Osteoblast (primary cell): ENCODE measurements around the gene REV1. TPM values are rescaled to one million over a fixed set of nuclear protein-coding genes. Genes with fewer than 3 reads are reported as not detected.
"Not testable (repeated sequence)": the region's sequence is repeated elsewhere in the genome, so short reads cannot be mapped to it uniquely, and the experiment has no call there.

ENCODE experiments used
- DNase-seq: peaks from one replicate; pipeline ENCODE4 v3.0.0; 2011; ENCODE audit warnings: low spot score, mixed read lengths; ENCODE audit not compliant: insufficient read length; ENCODE audit errors: missing footprints
- H2AFZ ChIP-seq: 2 replicates; pipeline ENCODE4 v1.6.0; 2011; ENCODE audit warnings: mild to moderate bottlenecking, low read length
- H3K27ac ChIP-seq: 2 replicates; pipeline ENCODE4 v1.5.1; 2011; ENCODE audit warnings: mild to moderate bottlenecking, low read depth, low read length, moderate library complexity
- H3K27me3 ChIP-seq: 2 replicates; pipeline ENCODE4 v1.6.0; 2012; ENCODE audit warnings: mild to moderate bottlenecking, control low read depth, inconsistent platforms, low read length, moderate library complexity; ENCODE audit not compliant: insufficient read depth
- H3K36me3 ChIP-seq: 2 replicates; pipeline ENCODE4 v1.5.1; 2011; ENCODE audit warnings: mild to moderate bottlenecking, low read length, control low read depth, moderate library complexity; ENCODE audit not compliant: insufficient read depth
- H3K4me1 ChIP-seq: 2 replicates; pipeline ENCODE4 v1.5.1; 2011; ENCODE audit warnings: mild to moderate bottlenecking, low read length, control low read depth, moderate library complexity; ENCODE audit not compliant: insufficient read depth
- H3K4me2 ChIP-seq: 2 replicates; pipeline ENCODE4 v1.6.0; 2011; ENCODE audit warnings: mild to moderate bottlenecking, low read length; ENCODE audit not compliant: insufficient read depth
- H3K4me3 ChIP-seq: fragments of 200-600 bp; sonication (generic); 3 replicates; pipeline ENCODE4 v1.5.1; 2012; ENCODE audit warnings: mild to moderate bottlenecking, low read length, inconsistent platforms; ENCODE audit not compliant: insufficient read depth
- H3K79me2 ChIP-seq: 2 replicates; pipeline ENCODE4 v1.6.0; 2012; ENCODE audit warnings: mild to moderate bottlenecking, low read length, control low read depth, inconsistent platforms; ENCODE audit not compliant: insufficient read depth
- H3K9me3 ChIP-seq: 2 replicates; pipeline ENCODE4 v1.5.1; 2011; ENCODE audit warnings: low read depth, low read length, control low read depth
- H4K20me1 ChIP-seq: 2 replicates; pipeline ENCODE4 v1.6.0; 2012; ENCODE audit warnings: mild to moderate bottlenecking, low read length, control low read depth; ENCODE audit not compliant: insufficient read depth
- CTCF ChIP-seq: IDR thresholded peaks from 2 replicates; pipeline ENCODE4 v1.5.1; 2011; ENCODE audit warnings: mild to moderate bottlenecking, low read depth, low read length, moderate library complexity; ENCODE audit errors: extremely low read depth
- total RNA-seq: library from RNA; depleted of rRNA; stranded (reverse); fragments of >200 nt; gene quantifications from 2 replicates; pipeline ENCODE4 v1.2.3, GENCODE V29; 2012

REV1 gene
- total RNA-seq, 1 donor, result 37.3 TPM

DNA sequence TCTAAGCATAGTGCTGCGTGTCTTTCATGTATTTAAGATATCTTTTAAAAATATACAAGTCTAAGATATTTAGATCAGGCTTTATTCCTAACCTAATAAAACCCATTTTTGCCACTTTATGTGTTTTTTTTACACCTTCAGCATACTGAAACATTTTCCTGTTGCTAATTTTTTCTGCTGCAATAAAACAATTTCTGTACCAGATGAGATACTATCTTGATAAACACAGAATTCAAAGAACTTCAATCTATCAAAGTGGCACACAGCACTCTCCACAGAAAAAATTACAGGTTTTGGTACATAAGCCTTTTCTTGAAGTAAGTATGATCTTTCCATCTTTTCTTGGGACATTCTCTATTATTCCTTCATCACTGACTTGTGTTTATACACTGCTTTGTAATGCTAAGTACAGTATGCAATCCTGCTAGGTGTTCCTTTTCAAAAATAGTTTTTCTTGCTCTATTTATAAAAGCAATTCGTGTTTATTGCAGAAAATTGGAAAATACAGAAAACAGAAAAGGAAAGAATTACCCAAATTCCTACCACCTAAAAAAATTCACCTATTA lies 16.2 kb downstream of the REV1 start:
- no peak for DNase-seq
- H3K4me1 ChIP-seq, result peaks cover 13% of the 10 kb centered on the region
- TF ChIP-seq CTCF, result no peak
- H3K27ac ChIP-seq, result no peak overlapping the region
- no peaks in the 10 kb centered on the region for H3K27me3 ChIP-seq
- H3K4me2 ChIP-seq, result no peak overlapping the region
- no peak overlapping the region for H2AFZ ChIP-seq
- peaks cover 98% of the 10 kb centered on the region for H3K79me2 ChIP-seq
- no peak overlapping the region for H3K4me3 ChIP-seq
- peaks cover 24% of the 10 kb centered on the region for H4K20me1 ChIP-seq
- H3K9me3 ChIP-seq, result no peaks in the 10 kb centered on the region
- H3K36me3 ChIP-seq, result no peaks in the 10 kb centered on the region

- TF ChIP-seq CTCF, result no peak
- H2AFZ ChIP-seq, result no peak overlapping the region
- DNase-seq, result no peak
- peaks cover 13% of the 10 kb centered on the region for H3K4me1 ChIP-seq
- peaks cover 95% of the 10 kb centered on the region for H3K79me2 ChIP-seq
- no peaks in the 10 kb centered on the region for H3K27me3 ChIP-seq
- H3K9me3 ChIP-seq, result no peaks in the 10 kb centered on the region
- no peaks in the 10 kb centered on the region for H3K36me3 ChIP-seq
- no peak overlapping the region for H3K4me2 ChIP-seq
- no peak overlapping the region for H3K4me3 ChIP-seq
- H3K27ac ChIP-seq, result no peak overlapping the region
- H4K20me1 ChIP-seq, result peaks cover 15% of the 10 kb centered on the region
These were observed 17.2 kb downstream of the REV1 start for GRCh38 chr2:99472600-99472960.

- Histone ChIP-seq H3K4me2 (no peak overlapping the region), H3K4me1 (peaks cover 13% of the 10 kb centered on the region), H3K9me3 (no peaks in the 10 kb centered on the region), H2AFZ (no peak overlapping the region), H3K27ac (no peak overlapping the region), H3K79me2 (peaks cover 95% of the 10 kb centered on the region), H4K20me1 (peaks cover 15% of the 10 kb centered on the region), H3K36me3 (no peaks in the 10 kb centered on the region), H3K27me3 (no peaks in the 10 kb centered on the region), H3K4me3 (no peak overlapping the region)
- no peak for DNase-seq
- no peak for TF ChIP-seq CTCF
These were observed 17.9 kb downstream of the REV1 start for GRCh38 chr2:99471654-99472599.

GRCh38 chr2:99470957-99471356 lies 18.9 kb downstream of the REV1 start:
- H3K4me3 ChIP-seq, result no peak overlapping the region
- peaks cover 12% of the 10 kb centered on the region for H3K4me1 ChIP-seq
- peaks cover 20% of the 10 kb centered on the region for H4K20me1 ChIP-seq
- H3K9me3 ChIP-seq, result no peaks in the 10 kb centered on the region
- TF ChIP-seq CTCF, result no peak
- H3K36me3 ChIP-seq, result no peaks in the 10 kb centered on the region
- H3K27me3 ChIP-seq, result no peaks in the 10 kb centered on the region
- no peak overlapping the region for H3K27ac ChIP-seq
- peaks cover 93% of the 10 kb centered on the region for H3K79me2 ChIP-seq
- no peak for DNase-seq
- no peak overlapping the region for H2AFZ ChIP-seq
- no peak overlapping the region for H3K4me2 ChIP-seq

DNA sequence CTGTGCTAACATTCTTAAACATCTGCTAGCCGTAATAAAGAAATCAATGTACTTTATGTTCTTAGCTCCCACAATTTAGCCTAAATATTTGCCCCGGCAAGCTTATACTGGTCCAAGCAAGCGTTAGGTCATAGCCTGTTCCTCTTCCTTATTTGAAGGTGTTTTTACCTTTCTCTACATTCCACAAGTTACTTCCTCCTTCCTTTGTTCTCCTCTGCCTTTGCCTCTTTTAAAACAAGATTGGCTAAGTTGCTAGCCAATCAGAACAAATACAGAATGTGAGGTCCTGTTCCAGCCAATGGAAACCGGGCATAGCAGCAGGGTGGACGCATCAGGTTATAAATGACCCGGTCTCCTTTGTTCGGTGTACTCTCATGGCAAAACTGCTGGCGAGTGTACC lies 19.4 kb downstream of the REV1 start:
- not testable (repeated sequence) for H3K4me2 ChIP-seq, H3K36me3 ChIP-seq, DNase-seq, H3K27me3 ChIP-seq, H3K4me1 ChIP-seq, H3K4me3 ChIP-seq, H2AFZ ChIP-seq, H3K27ac ChIP-seq, H3K9me3 ChIP-seq
- Histone ChIP-seq H3K79me2 (peaks cover 88% of the 10 kb centered on the region), H4K20me1 (peaks cover 22% of the 10 kb centered on the region)
